H1 (cell line): ENCODE data around the gene NXPH2. TPM values are rescaled to one million over a fixed set of nuclear protein-coding genes. Genes with fewer than 3 reads are reported as not detected.
A peak's percentile ranks its signal among the peaks of the same experiment; 100 is the strongest.

ENCODE experiments used
- ATF2 ChIP-seq: IDR thresholded peaks from 2 replicates; pipeline ENCODE4 v1.6.1; 2012; ENCODE audit warnings: low read length, inconsistent platforms
- CBX8 ChIP-seq: fragments of 300-800, 300-1000 bp; sonication (generic); IDR thresholded peaks from 2 replicates; pipeline ENCODE4 v1.7.1; 2016; ENCODE audit warnings: low read depth, low read length, borderline replicate concordance
- KDM4A ChIP-seq: IDR thresholded peaks from one replicate; pipeline ENCODE4 v1.7.1; 2012; ENCODE audit warnings: low read depth, mild to moderate bottlenecking, moderate library complexity, low read length, inconsistent platforms; ENCODE audit not compliant: severe bottlenecking
- RNF2 ChIP-seq: fragments of 200-900, 300-1000 bp; sonication (generic); IDR thresholded peaks from 2 replicates; pipeline ENCODE4 v1.7.1; 2016; ENCODE audit warnings: borderline replicate concordance, low read depth, mild to moderate bottlenecking, antibody characterized with exemption, low read length; ENCODE audit not compliant: poor library complexity, severe bottlenecking; ENCODE audit errors: missing control alignments
- SP2 ChIP-seq: IDR thresholded peaks from 2 replicates; pipeline ENCODE4 v1.6.1; 2012; ENCODE audit warnings: mild to moderate bottlenecking, low read length, inconsistent platforms
- TEAD4 ChIP-seq: IDR thresholded peaks from 2 replicates; pipeline ENCODE4 v1.6.1; 2012; ENCODE audit warnings: low read depth, low read length, inconsistent platforms, mixed read lengths
- polyA plus RNA-seq, 7 experiments: library from polyadenylated mRNA; depleted of rRNA in 3 of 7; stranded (reverse) in 5 of 7; unstranded in 2 of 7; fragments of >200 nt in 5 of 7; fragments of 200-250 nt in 2 of 7; gene quantifications; 1 replicate in 5 of 7; 2 replicates in 1 of 7; 4 replicates in 1 of 7; pipeline versions ENCODE4 v1.2.1 to v1.2.3, GENCODE V29; 2011 to 2013; ENCODE audit warnings: missing spikeins in 2 of 7, mixed read lengths in 2 of 7
- total RNA-seq: library from RNA; stranded (reverse); fragmentation: NEBNext Ultra II Directional; extraction: Animal tissue kit (Norgen Biotek cat#: 25700); gene quantifications from 2 replicates; pipeline ENCODE4 v1.2.1, GENCODE V29; 2021

Gene NXPH2
- total and polyA plus RNA-seq, 2 of the 8 experiments (the other 6 are each of a cell fraction or from before 2014, with no cell fraction given), result 1.9 to 6.9 TPM

GRCh38 chr2:138779406-138779780 lies 797 bp downstream of the NXPH2 start (continued):
- no peak for TF ChIP-seq ATF2
- no peak for TF ChIP-seq TEAD4
- TF ChIP-seq CBX8, result no peak
- TF ChIP-seq SP2, result no peak
- peak; percentile 16 for TF ChIP-seq KDM4A
- peak; percentile 51 for TF ChIP-seq RNF2
